Neural cell (in vitro differentiated cells): Measurements from ENCODE around the gene CYLC2. TPM values are rescaled to one million over a fixed set of nuclear protein-coding genes. Genes with fewer than 3 reads are reported as not detected.
A peak's percentile ranks its signal among the peaks of the same experiment; 100 is the strongest.

Experiments
- H2AFZ ChIP-seq: fragments of 200-600, 300-800 bp; sonication (generic), shearing (Covaris generic); 2 replicates; pipeline ENCODE4 v1.6.0; 2014; ENCODE audit warnings: low read depth, mild to moderate bottlenecking, antibody characterized with exemption, low read length, moderate library complexity
- H3F3A ChIP-seq: fragments of 200-600 bp; shearing (Covaris generic); 2 replicates; pipeline ENCODE4 v1.6.1; 2016; ENCODE audit warnings: mild to moderate bottlenecking, moderate library complexity, mixed read lengths, antibody characterized with exemption, low read length; ENCODE audit not compliant: insufficient read depth, poor library complexity, severe bottlenecking
- H3K27ac ChIP-seq: fragments of 200-600, 300-800 bp; sonication (generic), shearing (Covaris generic); 2 replicates; pipeline ENCODE4 v1.5.1; 2014; ENCODE audit warnings: mild to moderate bottlenecking, low read length, moderate library complexity
- H3K27me3 ChIP-seq: fragments of 300-800, 200-600 bp; sonication (generic), shearing (Covaris generic); 2 replicates; pipeline ENCODE4 v1.6.0; 2014; ENCODE audit warnings: mild to moderate bottlenecking, low read depth, low read length, moderate library complexity; ENCODE audit not compliant: insufficient read depth
- H3K36me3 ChIP-seq: fragments of 300-800, 200-600 bp; sonication (generic), shearing (Covaris generic); 2 replicates; pipeline ENCODE4 v1.5.1; 2014; ENCODE audit warnings: mild to moderate bottlenecking, antibody characterized with exemption, low read length, moderate library complexity; ENCODE audit not compliant: insufficient read depth
- H3K4me2 ChIP-seq: fragments of 300-800, 200-600 bp; sonication (generic), shearing (Covaris generic); 2 replicates; pipeline ENCODE4 v1.6.0; 2014; ENCODE audit warnings: mild to moderate bottlenecking, low read length
- H3K4me3 ChIP-seq: fragments of 300-800, 200-600 bp; sonication (generic), shearing (Covaris generic); 2 replicates; pipeline ENCODE4 v1.5.1; 2014; ENCODE audit warnings: mild to moderate bottlenecking, low read length, moderate library complexity
- H3K79me2 ChIP-seq: fragments of 200-600 bp; shearing (Covaris generic); replicated peaks from 2 replicates; pipeline ENCODE4 v1.6.0; 2014; ENCODE audit warnings: mild to moderate bottlenecking, low read length, moderate library complexity; ENCODE audit not compliant: insufficient read depth
- H3K9ac ChIP-seq: fragments of 300-800, 200-600 bp; sonication (generic), shearing (Covaris generic); 2 replicates; pipeline ENCODE4 v1.6.1; 2016; ENCODE audit warnings: mild to moderate bottlenecking, low read length, mixed read lengths
- H3K9me2 ChIP-seq: fragments of 200-600 bp; shearing (Covaris generic); 2 replicates; pipeline ENCODE4 v1.6.1; 2016; ENCODE audit warnings: mild to moderate bottlenecking, low read length, mixed read lengths; ENCODE audit not compliant: insufficient read depth
- H3K9me3 ChIP-seq: fragments of 200-600, 300-800 bp; sonication (generic), shearing (Covaris generic); 2 replicates; pipeline ENCODE4 v1.6.1; 2016; ENCODE audit warnings: mild to moderate bottlenecking, mixed run types, low read length, moderate library complexity, mixed read lengths
- H4K20me1 ChIP-seq: fragments of 200-600 bp; shearing (Covaris generic); 2 replicates; pipeline ENCODE4 v1.6.1; 2016; ENCODE audit warnings: mild to moderate bottlenecking, mixed run types; ENCODE audit not compliant: insufficient read depth
- EP300 ChIP-seq: fragments of 450-650 bp; conservative IDR thresholded peaks from 2 replicates; pipeline ENCODE4 v1.6.1; 2014; ENCODE audit warnings: antibody characterized with exemption, mild to moderate bottlenecking, moderate library complexity; ENCODE audit not compliant: poor library complexity, severe bottlenecking
- EZH2 ChIP-seq: fragments of 200-600, 300-800 bp; shearing (Covaris generic), sonication (generic); IDR thresholded peaks from 2 replicates; pipeline ENCODE4 v1.6.1; 2014; ENCODE audit warnings: antibody characterized with exemption, low read length, borderline replicate concordance, mild to moderate bottlenecking; ENCODE audit not compliant: insufficient read depth, poor library complexity, severe bottlenecking
- MXI1 ChIP-seq: fragments of 450-650 bp; conservative IDR thresholded peaks from 2 replicates; pipeline ENCODE4 v1.6.1; 2014; ENCODE audit warnings: antibody characterized with exemption, mild to moderate bottlenecking; ENCODE audit not compliant: poor library complexity, severe bottlenecking
- POLR2AphosphoS5 ChIP-seq: IDR thresholded peaks from 2 replicates; pipeline ENCODE4 v1.6.1; 2012
- RAD21 ChIP-seq: fragments of 450-650 bp; conservative IDR thresholded peaks from 2 replicates; pipeline ENCODE4 v1.6.1; 2014; ENCODE audit warnings: antibody characterized with exemption, mild to moderate bottlenecking, moderate library complexity
- SMC3 ChIP-seq: fragments of 450-650 bp; conservative IDR thresholded peaks from 2 replicates; pipeline ENCODE4 v1.6.1; 2014; ENCODE audit warnings: antibody characterized with exemption, mild to moderate bottlenecking, moderate library complexity; ENCODE audit not compliant: poor library complexity
- TAF1 ChIP-seq: IDR thresholded peaks from 2 replicates; pipeline ENCODE4 v1.6.1; 2012; ENCODE audit warnings: low read depth
- polyA minus RNA-seq: library from RNA; depleted of rRNA, polyadenylated mRNA; stranded (reverse); fragments of >200 nt; gene quantifications from 2 replicates; pipeline ENCODE4 v1.2.3, GENCODE V29; 2014
- polyA plus RNA-seq: library from polyadenylated mRNA; depleted of rRNA; stranded (reverse); fragments of >200 nt; gene quantifications from 2 replicates; pipeline ENCODE4 v1.2.3, GENCODE V29; 2014
- TF ChIP-seq, protein P1 (sequence below): IDR thresholded peaks from 2 replicates; pipeline ENCODE4 v1.6.1; 2012; ENCODE audit warnings: borderline replicate concordance
- TF ChIP-seq, protein P2 (sequence below): fragments of 450-650 bp; IDR thresholded peaks from 2 replicates; pipeline ENCODE4 v1.5.1; 2014; ENCODE audit warnings: antibody characterized with exemption, mild to moderate bottlenecking, moderate library complexity; ENCODE audit not compliant: poor library complexity, severe bottlenecking

CYLC2 gene, protein sequence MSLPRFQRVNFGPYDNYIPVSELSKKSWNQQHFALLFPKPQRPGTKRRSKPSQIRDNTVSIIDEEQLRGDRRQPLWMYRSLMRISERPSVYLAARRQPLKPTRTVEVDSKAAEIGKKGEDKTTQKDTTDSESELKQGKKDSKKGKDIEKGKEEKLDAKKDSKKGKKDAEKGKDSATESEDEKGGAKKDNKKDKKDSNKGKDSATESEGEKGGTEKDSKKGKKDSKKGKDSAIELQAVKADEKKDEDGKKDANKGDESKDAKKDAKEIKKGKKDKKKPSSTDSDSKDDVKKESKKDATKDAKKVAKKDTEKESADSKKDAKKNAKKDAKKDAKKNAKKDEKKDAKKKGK
- polyA plus RNA-seq: not detected in 2 replicates
- polyA minus RNA-seq: not detected in 2 replicates

DNA sequence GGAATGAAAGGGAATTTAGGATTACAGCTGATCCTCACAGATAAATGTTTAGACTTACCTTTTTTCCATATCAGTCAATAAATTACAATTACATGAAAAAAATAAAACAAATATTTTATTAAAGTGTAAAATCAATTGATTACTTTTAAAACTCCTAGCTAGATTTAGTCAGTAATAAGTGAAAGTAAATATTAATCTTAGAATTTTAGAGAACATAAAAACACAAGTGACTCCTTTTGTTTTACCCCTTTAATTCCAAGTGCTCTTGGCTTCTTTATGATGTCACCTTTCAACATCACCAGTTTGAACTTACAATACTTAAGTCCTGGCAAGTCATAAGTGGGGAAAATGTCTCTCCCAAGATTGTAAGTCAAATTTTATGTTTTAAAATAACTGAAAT, at the start of gene CYLC2:
TSS of gene CYLC2 (plus strand) at position 301 of the 400 bp plus-strand sequence. CDS start at position 349, 48 bp downstream.
- no peak within 1 kb of the TSS for H3K4me2 ChIP-seq
- no peaks in the 10 kb centered on the region for H3K9me2 ChIP-seq
- H3K4me3 ChIP-seq: no peak within 1 kb of the TSS
- TF ChIP-seq EZH2: no peak
- TF ChIP-seq, protein P1, sequence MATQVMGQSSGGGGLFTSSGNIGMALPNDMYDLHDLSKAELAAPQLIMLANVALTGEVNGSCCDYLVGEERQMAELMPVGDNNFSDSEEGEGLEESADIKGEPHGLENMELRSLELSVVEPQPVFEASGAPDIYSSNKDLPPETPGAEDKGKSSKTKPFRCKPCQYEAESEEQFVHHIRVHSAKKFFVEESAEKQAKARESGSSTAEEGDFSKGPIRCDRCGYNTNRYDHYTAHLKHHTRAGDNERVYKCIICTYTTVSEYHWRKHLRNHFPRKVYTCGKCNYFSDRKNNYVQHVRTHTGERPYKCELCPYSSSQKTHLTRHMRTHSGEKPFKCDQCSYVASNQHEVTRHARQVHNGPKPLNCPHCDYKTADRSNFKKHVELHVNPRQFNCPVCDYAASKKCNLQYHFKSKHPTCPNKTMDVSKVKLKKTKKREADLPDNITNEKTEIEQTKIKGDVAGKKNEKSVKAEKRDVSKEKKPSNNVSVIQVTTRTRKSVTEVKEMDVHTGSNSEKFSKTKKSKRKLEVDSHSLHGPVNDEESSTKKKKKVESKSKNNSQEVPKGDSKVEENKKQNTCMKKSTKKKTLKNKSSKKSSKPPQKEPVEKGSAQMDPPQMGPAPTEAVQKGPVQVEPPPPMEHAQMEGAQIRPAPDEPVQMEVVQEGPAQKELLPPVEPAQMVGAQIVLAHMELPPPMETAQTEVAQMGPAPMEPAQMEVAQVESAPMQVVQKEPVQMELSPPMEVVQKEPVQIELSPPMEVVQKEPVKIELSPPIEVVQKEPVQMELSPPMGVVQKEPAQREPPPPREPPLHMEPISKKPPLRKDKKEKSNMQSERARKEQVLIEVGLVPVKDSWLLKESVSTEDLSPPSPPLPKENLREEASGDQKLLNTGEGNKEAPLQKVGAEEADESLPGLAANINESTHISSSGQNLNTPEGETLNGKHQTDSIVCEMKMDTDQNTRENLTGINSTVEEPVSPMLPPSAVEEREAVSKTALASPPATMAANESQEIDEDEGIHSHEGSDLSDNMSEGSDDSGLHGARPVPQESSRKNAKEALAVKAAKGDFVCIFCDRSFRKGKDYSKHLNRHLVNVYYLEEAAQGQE: no peak
- TF ChIP-seq, protein P2, sequence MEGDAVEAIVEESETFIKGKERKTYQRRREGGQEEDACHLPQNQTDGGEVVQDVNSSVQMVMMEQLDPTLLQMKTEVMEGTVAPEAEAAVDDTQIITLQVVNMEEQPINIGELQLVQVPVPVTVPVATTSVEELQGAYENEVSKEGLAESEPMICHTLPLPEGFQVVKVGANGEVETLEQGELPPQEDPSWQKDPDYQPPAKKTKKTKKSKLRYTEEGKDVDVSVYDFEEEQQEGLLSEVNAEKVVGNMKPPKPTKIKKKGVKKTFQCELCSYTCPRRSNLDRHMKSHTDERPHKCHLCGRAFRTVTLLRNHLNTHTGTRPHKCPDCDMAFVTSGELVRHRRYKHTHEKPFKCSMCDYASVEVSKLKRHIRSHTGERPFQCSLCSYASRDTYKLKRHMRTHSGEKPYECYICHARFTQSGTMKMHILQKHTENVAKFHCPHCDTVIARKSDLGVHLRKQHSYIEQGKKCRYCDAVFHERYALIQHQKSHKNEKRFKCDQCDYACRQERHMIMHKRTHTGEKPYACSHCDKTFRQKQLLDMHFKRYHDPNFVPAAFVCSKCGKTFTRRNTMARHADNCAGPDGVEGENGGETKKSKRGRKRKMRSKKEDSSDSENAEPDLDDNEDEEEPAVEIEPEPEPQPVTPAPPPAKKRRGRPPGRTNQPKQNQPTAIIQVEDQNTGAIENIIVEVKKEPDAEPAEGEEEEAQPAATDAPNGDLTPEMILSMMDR: no peak
- TF ChIP-seq POLR2AphosphoS5: no peak
- TF ChIP-seq RAD21: no peak
- TF ChIP-seq TAF1: no peak
- no peak for TF ChIP-seq SMC3
- TF ChIP-seq MXI1: no peak
- no peak for TF ChIP-seq EP300
- no peaks in the 10 kb centered on the region for H3K79me2 ChIP-seq
- no peaks in the 10 kb centered on the region for H3K27me3 ChIP-seq
- no peaks in the 10 kb centered on the region for H3K36me3 ChIP-seq
- no peak within 1 kb of the TSS for H2AFZ ChIP-seq
- no peak within 1 kb of the TSS for H3K27ac ChIP-seq
- no peak within 1 kb of the TSS for H3K9ac ChIP-seq
- no peaks in the 10 kb centered on the region for H3F3A ChIP-seq
- H4K20me1 ChIP-seq: no peaks in the 10 kb centered on the region
- H3K9me3 ChIP-seq: no peaks in the 10 kb centered on the region

DNA sequence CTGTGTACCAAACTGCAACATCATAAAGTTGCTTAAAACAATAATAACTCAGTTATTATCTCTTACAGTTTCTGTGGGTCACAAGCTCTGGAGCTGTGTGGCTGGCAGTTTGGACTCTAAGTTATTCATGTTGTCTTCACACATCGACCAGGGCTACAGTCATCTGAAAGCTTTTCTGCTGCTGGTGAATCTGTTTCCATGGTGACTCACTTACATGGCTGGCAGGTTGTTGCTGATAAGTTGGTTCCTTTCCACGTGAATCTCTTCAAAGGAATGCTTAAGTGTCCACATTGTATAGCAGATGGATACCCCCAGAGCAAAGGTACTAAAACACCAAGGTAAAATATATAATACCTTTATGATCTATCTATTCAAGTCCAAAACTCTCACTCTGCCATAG, 44.8 kb upstream of the CYLC2 start:
- H3K4me2 ChIP-seq: no peak overlapping the region
- no peaks in the 10 kb centered on the region for H3K9me3 ChIP-seq
- H3K9me2 ChIP-seq: no peaks in the 10 kb centered on the region
- no peaks in the 10 kb centered on the region for H3K79me2 ChIP-seq
- H2AFZ ChIP-seq: no peak overlapping the region
- peak; percentile 20 for TF ChIP-seq POLR2AphosphoS5
- TF ChIP-seq MXI1: peak; percentile 25
- no peak for TF ChIP-seq EP300
- H3F3A ChIP-seq: no peaks in the 10 kb centered on the region
- no peaks in the 10 kb centered on the region for H4K20me1 ChIP-seq
- H3K4me3 ChIP-seq: peak overlapping the region; percentile 2
- no peaks in the 10 kb centered on the region for H3K27me3 ChIP-seq
- H3K9ac ChIP-seq: no peak overlapping the region
- H3K27ac ChIP-seq: peak overlapping the region; percentile 35
- H3K36me3 ChIP-seq: no peaks in the 10 kb centered on the region
